GM19438 (cell line): Measurements from ENCODE around the gene HBQ1.
"Not testable (repeated sequence)": the region's sequence is repeated elsewhere in the genome, so short reads cannot be mapped to it uniquely, and the experiment has no call there.

ENCODE experiments used
- ATAC-seq: cut with Tn5 transposase; IDR thresholded peaks from one replicate; pipeline ENCODE4 v1.9.1; 2021; ENCODE audit warnings: low read depth; ENCODE audit not compliant: unreplicated experiment

The HBQ1 gene

GRCh38 chr16:180101-180675 lies at the start of gene HBQ1:
HBQ1 (plus strand) TSS chr16:180459; CDS start chr16:180487, 28 bp downstream.
- no peak for ATAC-seq

- ATAC-seq = no peak
Measured at GRCh38 chr16:130533-131173, 49.6 kb upstream of the HBQ1 start.

- ATAC-seq = no peak
Measured at GRCh38 chr16:132120-132519, 48.1 kb upstream of the HBQ1 start.

- no peak for ATAC-seq
Measured at GRCh38 chr16:133716-134115, 46.5 kb upstream of the HBQ1 start.

GRCh38 chr16:138049-138417 lies 42.2 kb upstream of the HBQ1 start:
- no peak for ATAC-seq

GRCh38 chr16:140175-140857 lies 39.9 kb upstream of the HBQ1 start:
- ATAC-seq = no peak

GRCh38 chr16:142405-142967 lies 37.8 kb upstream of the HBQ1 start:
- no peak for ATAC-seq

GRCh38 chr16:143047-143446 lies 37.2 kb upstream of the HBQ1 start:
- no peak for ATAC-seq

- no peak for ATAC-seq
Measured at GRCh38 chr16:143456-143855, 36.8 kb upstream of the HBQ1 start.

- no peak for ATAC-seq
Measured at GRCh38 chr16:144797-145252, 35.4 kb upstream of the HBQ1 start.

- no peak for ATAC-seq
Measured at GRCh38 chr16:146646-147045, 33.6 kb upstream of the HBQ1 start.

- no peak for ATAC-seq
Measured at GRCh38 chr16:149024-149660, 31.1 kb upstream of the HBQ1 start.

- no peak for ATAC-seq
Measured at GRCh38 chr16:152141-153128, 27.8 kb upstream of the HBQ1 start, which contains the start of gene HBZ. HBZ (plus strand) TSS chr16:152644; CDS start chr16:152910, 266 bp downstream.

GRCh38 chr16:153129-153521 lies 27.1 kb upstream of the HBQ1 start:
- not testable (repeated sequence) for ATAC-seq

- not testable (repeated sequence) for ATAC-seq
Measured at GRCh38 chr16:153550-154216, 26.6 kb upstream of the HBQ1 start.

- ATAC-seq = no peak
Measured at GRCh38 chr16:154217-155030, 25.8 kb upstream of the HBQ1 start.

GRCh38 chr16:155031-155398 lies 25.2 kb upstream of the HBQ1 start:
- no peak for ATAC-seq

GRCh38 chr16:159136-159849 lies 21.0 kb upstream of the HBQ1 start:
- no peak for ATAC-seq
